HG02642 (cell line): ENCODE measurements around the gene CACNB2.
A peak's percentile ranks its signal among the peaks of the same experiment; 100 is the strongest.

Source experiments
- ATAC-seq: cut with Tn5 transposase; IDR thresholded peaks from one replicate; pipeline ENCODE4 v1.9.1; 2021; ENCODE audit warnings: mild to moderate bottlenecking; ENCODE audit not compliant: unreplicated experiment, poor library complexity

The CACNB2 gene

GRCh38 chr10:18323916-18324315, 183.7 kb downstream of the CACNB2 start:
- no peak for ATAC-seq

- ATAC-seq = no peak
Observed at GRCh38 chr10:18325410-18325809, 185.2 kb downstream of the CACNB2 start.

DNA sequence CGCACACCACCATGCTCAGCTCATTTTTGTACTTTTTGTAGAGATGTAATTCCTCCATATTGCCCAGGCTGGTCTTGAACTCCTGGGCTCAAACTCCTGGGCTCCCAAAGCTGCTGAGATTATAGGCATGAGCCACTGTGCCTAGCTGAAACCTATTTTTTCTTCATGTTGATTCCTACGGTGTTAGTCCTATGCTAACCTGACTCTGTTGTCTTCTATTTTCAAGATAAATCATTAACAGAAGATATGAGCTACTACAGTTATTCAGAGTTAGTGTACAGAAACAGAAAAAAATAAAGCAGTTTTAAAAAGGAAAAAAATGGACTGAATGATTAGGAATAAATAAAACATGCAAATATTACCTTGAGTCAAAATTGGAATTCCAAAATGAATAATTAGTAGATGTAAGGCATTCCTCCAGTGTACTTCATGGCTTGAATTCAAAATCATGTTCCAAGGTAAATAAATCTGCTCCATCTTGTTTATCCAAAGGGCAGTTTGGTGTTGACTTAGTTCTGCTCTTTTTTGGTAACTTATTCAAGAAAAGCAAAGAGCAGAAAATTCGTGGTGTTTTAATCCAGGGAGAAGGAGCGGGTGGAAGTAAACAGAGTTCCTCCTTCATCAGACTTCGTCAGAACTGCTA, 185.8 kb downstream of the CACNB2 start:
- no peak for ATAC-seq

DNA sequence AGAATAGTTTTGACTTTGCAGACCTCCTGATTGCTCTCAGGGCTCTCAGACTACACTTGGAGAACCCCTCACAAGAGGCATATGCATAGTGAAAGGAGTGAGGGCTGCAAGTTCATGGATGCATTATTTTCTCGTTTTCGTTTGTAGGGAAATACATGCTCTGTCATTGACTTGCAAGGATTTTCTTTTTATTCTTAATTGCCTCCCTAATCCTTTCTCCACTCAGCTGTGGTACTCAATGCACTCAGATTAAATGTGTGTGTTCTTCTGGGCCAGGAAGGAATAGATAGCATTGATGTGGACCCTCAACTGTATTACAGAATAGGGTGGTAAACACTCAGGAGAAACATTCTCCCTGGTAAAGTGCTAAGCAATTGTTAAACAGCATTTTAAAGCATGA, 188.7 kb downstream of the CACNB2 start:
- ATAC-seq = no peak

DNA sequence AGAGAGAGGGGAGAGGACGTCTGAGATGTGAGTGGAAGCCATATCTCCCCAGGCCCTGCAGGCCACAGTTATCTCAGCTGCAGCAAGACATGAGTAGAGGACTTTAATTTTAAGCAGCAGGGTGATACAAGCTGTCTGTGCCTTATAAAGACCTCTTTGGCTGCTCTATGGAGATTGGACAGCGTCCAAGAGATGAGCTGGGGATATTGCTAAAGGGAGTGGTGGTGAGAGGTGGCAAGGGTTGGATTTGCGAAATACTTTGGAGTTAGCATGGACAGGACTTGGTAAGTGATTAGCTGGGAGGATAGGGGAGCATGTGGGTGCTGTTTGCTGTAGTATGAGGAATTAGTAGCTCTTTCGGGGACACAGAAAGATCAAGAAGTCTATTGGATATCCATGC, 191.8 kb downstream of the CACNB2 start:
- ATAC-seq = no peak

- ATAC-seq = no peak
Observed at GRCh38 chr10:18332484-18332883, 192.3 kb downstream of the CACNB2 start.

- no peak for ATAC-seq
Observed at GRCh38 chr10:18333621-18334020, 193.4 kb downstream of the CACNB2 start.

DNA sequence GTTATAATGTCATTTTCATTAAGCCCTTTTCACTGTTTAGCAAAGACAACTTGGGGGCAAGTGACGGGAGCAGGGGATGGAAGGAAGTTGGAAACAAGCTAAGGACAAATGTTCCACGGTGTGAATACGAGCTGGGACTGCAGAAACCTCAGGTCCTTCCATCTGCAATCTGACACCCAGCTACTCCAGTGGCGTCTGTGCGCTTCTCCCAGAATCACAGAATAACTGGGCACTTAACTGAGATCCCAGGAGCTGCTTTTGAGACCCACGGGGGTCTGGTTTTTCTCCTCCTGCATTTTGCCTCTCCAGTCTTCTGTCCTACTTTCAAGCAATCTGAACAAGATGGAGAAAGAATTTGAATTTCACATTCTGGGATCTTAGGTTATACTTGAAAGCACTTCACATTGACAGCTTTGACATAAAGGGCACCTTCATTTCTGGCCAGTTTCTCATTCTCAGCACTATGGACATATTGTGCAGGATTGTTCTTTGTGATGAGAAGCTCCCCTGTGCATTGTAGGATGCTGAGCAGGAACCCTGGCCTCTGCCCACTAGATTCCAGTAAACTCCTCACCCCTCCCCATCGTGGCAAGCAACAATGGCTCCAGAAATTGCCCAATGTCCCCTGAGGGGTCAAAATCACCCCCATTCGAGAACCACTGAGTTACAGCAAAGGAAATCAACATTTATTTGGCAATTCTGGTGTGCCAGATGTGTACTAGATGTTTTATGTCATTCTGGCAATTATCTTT, 194.1 kb downstream of the CACNB2 start:
- ATAC-seq = no peak

GRCh38 chr10:18340496-18341051, 200.3 kb downstream of the CACNB2 start:
- no peak for ATAC-seq

GRCh38 chr10:18341055-18341454, 200.8 kb downstream of the CACNB2 start:
- ATAC-seq = no peak

GRCh38 chr10:18343573-18343972, 203.3 kb downstream of the CACNB2 start:
- ATAC-seq = no peak

DNA sequence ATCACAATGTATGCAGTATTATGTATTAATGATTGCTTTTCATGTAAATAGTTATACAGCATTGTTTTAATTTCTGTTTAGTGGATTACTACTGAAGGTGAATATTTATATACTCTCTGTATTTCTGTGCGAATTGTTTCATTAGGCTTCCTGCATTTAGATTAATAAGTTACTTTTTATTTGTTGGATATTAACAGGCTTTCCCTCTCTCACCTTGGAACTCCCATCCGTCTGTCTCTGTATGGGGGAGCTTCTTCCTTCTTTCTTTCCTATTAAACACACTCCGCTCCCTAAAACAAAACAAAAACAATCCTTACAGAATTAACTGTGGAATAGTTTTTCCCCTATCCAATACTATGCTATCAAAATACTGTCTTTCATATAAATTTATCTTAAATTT, 205.1 kb downstream of the CACNB2 start:
- no peak for ATAC-seq

DNA sequence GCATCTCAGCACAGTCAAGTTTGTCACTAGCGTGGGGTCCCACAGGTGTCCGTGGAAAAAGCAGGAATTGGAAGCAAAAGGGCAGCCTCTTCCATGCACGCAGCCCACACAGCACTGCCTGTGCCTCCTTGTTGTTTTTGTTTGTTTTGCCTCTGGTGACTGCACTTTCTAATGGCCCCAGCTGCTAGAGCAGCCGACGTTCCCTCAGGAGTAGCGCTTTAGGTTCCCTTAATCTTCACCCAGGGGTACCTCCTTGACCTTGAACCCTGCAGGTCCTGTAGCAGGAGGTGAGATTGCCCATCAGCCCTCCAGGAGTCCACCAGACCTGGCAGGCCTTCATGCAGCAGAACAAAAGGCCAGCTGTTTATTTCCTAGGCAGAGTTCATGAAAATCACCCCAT, 210.1 kb downstream of the CACNB2 start:
- ATAC-seq = no peak

- no peak for ATAC-seq
Observed at GRCh38 chr10:18351421-18351820, 211.2 kb downstream of the CACNB2 start.

- no peak for ATAC-seq
Observed at GRCh38 chr10:18352175-18352574, 212.0 kb downstream of the CACNB2 start.

DNA sequence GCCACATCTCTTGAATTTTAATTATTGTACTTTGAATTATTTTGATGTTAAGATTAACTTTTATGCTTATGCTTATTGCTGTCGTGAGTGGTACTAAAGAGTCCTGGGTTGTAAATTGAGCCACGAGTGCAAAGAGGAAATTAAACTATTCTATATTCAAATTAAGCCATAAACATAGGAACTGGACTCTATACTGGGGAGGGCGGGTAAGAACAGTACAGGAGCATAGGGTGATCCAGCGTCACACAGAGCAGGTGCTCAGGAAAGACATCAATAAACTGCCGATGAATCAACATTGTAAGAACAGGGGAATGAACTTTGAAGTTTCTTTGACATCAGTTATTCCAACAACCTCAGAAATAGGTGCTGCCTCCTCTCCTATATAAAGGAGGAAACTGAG, 219.6 kb downstream of the CACNB2 start:
- no peak for ATAC-seq

GRCh38 chr10:18362892-18363291, 222.7 kb downstream of the CACNB2 start:
- ATAC-seq = no peak

- peak; percentile 68 for ATAC-seq
Observed at GRCh38 chr10:18364987-18365775, 225.0 kb downstream of the CACNB2 start.

DNA sequence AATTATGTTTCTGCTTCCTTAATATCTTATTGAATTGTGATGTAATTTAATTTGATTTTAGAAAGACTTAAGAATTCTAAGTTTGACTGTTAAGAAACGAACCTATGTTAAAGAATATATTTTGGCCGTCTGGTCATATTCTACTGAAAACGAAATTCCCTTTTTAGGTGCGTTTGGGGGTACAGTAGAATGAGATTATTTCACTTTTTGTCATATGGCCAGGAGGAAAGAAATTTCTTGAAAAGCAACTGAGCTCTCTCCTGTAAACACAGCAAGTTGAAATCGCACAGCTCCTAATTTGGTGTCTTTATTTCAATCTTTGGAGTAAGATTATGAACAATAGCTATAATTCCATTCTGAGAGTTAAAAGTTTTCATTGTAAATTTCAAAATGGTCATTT, 227.6 kb downstream of the CACNB2 start:
- ATAC-seq = no peak

GRCh38 chr10:18368273-18368672, 228.0 kb downstream of the CACNB2 start:
- ATAC-seq = no peak

DNA sequence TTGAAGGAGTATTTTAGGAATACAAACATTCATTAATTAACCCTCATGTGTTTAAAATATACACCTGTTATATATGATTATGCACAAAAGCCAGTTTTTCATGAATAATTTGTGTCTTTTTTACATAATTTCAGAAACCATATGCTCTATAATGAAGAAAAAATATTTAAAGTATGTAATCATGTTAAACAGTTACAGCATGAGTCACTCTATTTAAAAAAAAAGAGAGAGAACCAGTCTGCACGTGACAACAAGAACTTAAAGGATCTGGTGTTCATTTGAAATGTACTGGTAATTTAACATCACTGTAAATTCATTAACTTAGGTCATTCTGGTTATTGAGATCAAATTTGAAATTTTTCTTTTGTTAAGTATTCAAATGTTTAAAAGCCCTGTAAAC, 228.5 kb downstream of the CACNB2 start:
- no peak for ATAC-seq
